Subcutaneous abdominal adipose tissue (tissue), 5 donors: ENCODE results near the gene ANO9.
"Not testable (repeated sequence)": the region's sequence is repeated elsewhere in the genome, so short reads cannot be mapped to it uniquely, and the experiment has no call there.

Experiments used
- H3K27ac ChIP-seq: one replicate; pipeline ENCODE4 v1.7.0; 2013; ENCODE audit warnings: low read depth, mild to moderate bottlenecking, inconsistent platforms, low read length, moderate library complexity
- H3K27me3 ChIP-seq, 5 donors: one replicate each; pipeline ENCODE4 v1.7.0; 2013; ENCODE audit warnings: low read length in 5 of 5, inconsistent platforms in 1 of 5; ENCODE audit not compliant: control insufficient read depth in 5 of 5, insufficient read depth in 4 of 5
- H3K36me3 ChIP-seq, 5 donors: one replicate each; pipeline ENCODE4 v1.7.0; 2013; ENCODE audit warnings: low read length in 5 of 5; ENCODE audit not compliant: control insufficient read depth in 5 of 5, insufficient read depth in 5 of 5
- H3K4me1 ChIP-seq, 5 donors: one replicate each; pipeline ENCODE4 v1.7.0; 2013; ENCODE audit warnings: low read length in 5 of 5, mild to moderate bottlenecking in 3 of 5, moderate library complexity in 1 of 5; ENCODE audit not compliant: control insufficient read depth in 5 of 5, insufficient read depth in 5 of 5
- H3K4me3 ChIP-seq, 5 donors: one replicate each; pipeline ENCODE4 v1.7.0; 2013; ENCODE audit warnings: low read length in 5 of 5, low read depth in 1 of 5
- H3K9ac ChIP-seq, 5 donors: one replicate each; pipeline ENCODE4 v1.7.0; 2013; ENCODE audit warnings: low read length in 5 of 5, mild to moderate bottlenecking in 4 of 5, moderate library complexity in 3 of 5
- H3K9me3 ChIP-seq, 5 donors: one replicate each; pipeline ENCODE4 v1.7.0; 2013; ENCODE audit warnings: low read length in 5 of 5; ENCODE audit not compliant: control insufficient read depth in 5 of 5
- donor health status: healthy.
- donor health status: healthy.
- donor health status: healthy.
- donor health status: healthy.
- donor health status: healthy.

Gene ANO9

DNA sequence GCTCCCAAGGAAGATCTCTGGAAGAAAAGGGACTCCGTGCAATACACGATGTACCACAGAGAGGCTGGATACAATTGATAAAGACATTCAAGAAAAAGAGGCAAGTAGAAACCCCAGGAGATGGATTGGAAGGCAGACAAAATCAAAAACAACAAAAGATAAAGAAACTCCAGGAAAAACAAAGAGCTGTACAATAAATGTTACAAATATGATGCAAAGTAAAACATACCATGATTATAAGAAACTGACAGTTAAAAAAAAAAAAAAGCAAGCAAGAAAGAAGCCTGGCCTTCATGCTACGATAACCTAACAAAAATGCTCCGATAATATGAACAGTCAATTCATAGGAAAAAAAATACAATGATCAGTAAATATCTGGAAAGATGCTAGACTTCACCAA is 16.5 kb downstream of the ANO9 start:
- Histone ChIP-seq H3K27me3 (peaks cover under 1 to 15% (median 9%) of the 10 kb centered on the region in 5 donors), H3K9me3 (peaks cover 0 to 3% (median 0%) of the 10 kb centered on the region in 5 donors), H3K36me3 (no peaks in the 10 kb centered on the region), H3K9ac (no peak overlapping the region), H3K4me1 (no peaks in the 10 kb centered on the region), H3K4me3 (no peak overlapping the region), H3K27ac (no peak overlapping the region)

DNA sequence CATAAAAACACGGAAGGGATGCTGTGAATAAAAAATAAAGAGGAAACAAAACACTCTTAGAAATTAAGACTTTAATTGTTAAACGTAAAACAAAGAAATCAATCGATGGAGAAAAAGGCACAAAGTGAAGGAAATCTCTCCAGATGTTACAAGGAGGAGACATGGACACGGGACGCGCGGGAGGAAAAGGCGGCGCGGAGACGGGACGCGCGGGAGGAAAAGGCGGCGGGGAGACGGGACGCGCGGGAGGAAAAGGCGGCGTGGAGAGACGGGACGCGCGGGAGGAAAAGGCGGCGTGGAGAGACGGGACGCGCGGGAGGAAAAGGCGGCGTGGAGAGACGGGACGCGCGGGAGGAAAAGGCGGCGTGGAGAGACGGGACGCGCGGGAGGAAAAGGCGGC is 17.0 kb downstream of the ANO9 start:
- H3K27ac ChIP-seq, H3K4me1 ChIP-seq, H3K9me3 ChIP-seq, H3K4me3 ChIP-seq, H3K36me3 ChIP-seq, H3K9ac ChIP-seq: not testable (repeated sequence)
- peaks cover 5 to 18% (median 12%) of the 10 kb centered on the region in 5 donors for H3K27me3 ChIP-seq

DNA sequence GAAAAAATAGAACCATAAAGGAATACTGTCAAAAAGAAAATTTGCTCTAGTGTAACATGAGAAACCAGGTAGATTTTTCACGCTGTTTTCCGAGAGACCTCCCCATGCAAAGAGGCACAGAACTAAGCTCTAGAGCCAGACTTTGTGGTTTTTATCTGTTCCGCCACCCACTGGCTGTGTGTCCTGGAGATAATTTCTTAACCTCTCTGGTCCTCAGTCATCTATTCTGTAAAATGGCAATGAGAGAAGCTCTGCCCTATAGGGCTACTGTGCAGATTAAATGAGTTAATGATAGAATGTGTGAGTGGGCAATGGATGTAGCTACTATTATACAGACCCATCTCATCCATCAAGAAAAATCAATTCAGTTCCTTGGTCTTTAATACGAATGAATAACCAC is 17.6 kb downstream of the ANO9 start:
- no peak overlapping the region for H3K9ac ChIP-seq

DNA sequence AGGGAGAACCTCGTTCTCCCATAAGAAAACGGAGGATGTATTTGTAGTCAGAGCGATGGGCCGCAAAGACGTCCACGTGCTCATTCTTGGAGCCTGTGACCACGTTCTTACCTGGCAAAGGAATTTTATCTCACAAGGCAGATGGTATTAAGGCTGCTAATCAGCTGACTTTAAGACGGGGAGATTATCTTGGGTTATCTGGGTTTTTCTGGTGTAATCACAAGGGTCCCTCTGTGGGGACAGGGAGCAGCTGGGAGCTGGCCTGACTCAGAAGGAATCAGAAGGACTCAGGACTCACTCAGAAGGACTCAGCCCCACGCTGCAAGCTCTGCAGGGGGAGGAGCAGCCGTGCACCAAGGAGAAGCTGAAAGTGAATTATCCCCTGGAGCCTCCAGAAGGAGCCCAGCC is 19.6 kb downstream of the ANO9 start:
- H3K27me3 ChIP-seq = peaks cover 15 to 26% (median 19%) of the 10 kb centered on the region in 5 donors
- no peaks in the 10 kb centered on the region for H3K36me3 ChIP-seq
- peaks cover 0 to 7% (median 0%) of the 10 kb centered on the region in 5 donors for H3K4me1 ChIP-seq
- no peak overlapping the region for H3K4me3 ChIP-seq
- H3K9ac ChIP-seq = no peak overlapping the region
- H3K9me3 ChIP-seq = peaks cover 0 to 3% (median 0%) of the 10 kb centered on the region in 5 donors
- H3K27ac ChIP-seq = no peak overlapping the region

More for the DNA sequence above, 17.6 kb downstream of the ANO9 start:
- Histone ChIP-seq H3K4me1 (no peaks in the 10 kb centered on the region), H3K27me3 (peaks cover 9 to 20% (median 11%) of the 10 kb centered on the region in 5 donors), H3K9me3 (peaks cover 0 to 3% (median 0%) of the 10 kb centered on the region in 5 donors), H3K4me3 (no peak overlapping the region), H3K27ac (no peak overlapping the region), H3K36me3 (no peaks in the 10 kb centered on the region)

DNA sequence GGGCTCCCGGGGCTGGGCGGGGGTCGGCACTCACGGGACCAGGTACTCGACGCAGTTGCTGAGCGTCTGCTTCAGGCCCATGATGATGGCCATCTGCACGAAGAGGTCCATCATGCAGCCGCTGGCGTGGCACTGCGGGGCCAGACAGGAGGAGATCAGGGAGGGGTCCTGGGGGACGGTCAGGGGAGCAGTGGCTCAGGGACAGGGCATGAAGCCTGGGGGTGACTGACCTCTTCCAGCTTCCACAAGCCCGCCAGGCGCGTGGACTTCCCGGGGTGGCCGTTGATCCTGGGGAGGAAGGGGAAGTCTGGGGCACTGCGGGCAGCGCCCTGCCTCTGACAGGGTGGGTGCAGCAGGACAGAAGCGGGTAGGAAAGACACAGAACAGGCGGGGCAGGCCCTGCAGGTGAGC is 20.9 kb downstream of the ANO9 start:
- Histone ChIP-seq H3K27me3 (peaks cover 10 to 30% (median 19%) of the 10 kb centered on the region in 5 donors), H3K27ac (no peak overlapping the region), H3K36me3 (no peaks in the 10 kb centered on the region), H3K4me1 (peaks cover 0 to 19% (median 11%) of the 10 kb centered on the region in 5 donors), H3K4me3 (no peak overlapping the region), H3K9ac (no peak overlapping the region), H3K9me3 (peaks cover 0 to 3% (median 0%) of the 10 kb centered on the region in 5 donors)

DNA sequence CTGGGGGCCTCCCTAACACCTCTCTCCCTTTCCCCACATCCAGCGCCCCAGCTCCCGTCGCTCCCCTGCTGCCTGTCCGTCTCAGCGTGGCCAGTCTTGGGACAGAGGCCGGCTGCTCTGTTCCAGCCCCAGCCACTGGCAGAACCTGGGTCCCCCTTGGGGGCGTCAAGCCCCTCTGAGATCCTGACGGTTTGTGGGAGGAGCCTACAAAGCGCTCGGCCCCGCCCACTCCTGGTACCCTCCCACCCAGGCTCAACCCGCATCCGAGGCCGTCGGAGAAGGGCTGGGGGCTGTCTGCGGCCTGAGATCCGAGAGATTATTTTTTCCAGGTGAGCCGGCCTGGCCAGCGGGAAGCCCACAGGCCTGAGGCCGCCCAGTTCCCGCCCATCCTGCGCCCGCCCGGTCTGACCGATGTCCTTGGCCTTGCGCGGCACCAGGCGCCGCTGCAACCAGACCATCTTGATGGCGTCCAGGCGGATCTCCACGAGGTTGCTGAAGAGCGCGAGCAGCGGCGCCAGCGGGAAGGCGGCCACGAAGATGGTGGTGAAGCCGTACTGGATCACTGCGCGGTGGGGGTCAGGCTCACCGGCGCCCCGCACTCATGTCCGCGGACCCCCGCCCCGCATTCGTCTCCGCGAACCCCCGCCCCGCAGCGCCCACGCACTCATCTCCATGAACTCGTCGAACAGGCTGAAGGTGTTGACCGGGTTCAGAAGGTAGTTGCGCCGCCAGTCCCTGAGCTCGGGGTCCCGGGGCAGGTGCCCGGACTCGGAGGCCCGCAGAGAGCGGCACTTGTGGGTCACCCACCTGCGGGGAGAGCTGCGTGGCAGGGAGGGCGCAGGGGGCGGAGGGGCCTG is 21.5 kb downstream of the ANO9 start:
- Histone ChIP-seq H3K9ac (no peak overlapping the region), H3K27me3 (peaks cover 14 to 36% (median 19%) of the 10 kb centered on the region in 5 donors), H3K4me1 (peaks cover 0 to 25% (median 17%) of the 10 kb centered on the region in 5 donors)

DNA sequence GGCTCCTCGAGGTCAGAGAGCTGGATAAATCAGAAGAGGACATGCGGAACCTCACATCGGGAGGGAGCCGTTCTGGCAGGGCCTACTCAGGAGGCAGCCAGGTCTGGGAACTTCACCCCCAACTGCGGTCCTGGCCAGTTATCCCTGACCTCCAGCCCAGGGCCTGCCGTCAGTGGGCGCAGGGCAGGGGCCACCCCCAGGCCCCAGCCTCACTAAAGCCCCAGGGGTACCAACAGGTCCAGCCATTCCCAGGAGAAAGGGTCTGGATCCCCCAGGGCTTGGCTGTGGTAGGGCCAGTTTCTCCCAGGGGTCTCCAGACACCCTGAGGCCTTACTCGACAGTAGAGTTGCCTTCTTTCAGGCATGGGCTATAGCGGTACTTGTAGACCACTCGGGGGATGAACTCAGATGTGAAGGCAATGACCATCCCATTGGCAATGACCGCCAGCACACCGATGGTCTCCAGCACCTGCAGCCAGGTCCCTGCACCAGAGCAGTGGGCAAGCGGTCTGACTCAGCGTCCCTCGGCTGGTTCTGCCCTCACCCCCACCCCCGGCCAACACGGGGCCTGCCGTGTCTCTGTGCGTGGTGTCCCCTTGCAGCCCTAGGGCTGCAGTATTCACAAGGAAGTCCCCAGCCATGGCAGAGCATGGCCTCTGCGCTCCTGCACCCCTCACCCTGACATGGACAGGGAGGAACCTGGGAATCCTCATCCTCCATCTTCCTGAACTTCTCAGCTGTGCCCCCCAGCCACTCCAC is 22.4 kb downstream of the ANO9 start:
- Histone ChIP-seq H3K9me3 (no peaks in the 10 kb centered on the region), H3K36me3 (no peaks in the 10 kb centered on the region), H3K27ac (no peak overlapping the region), H3K9ac (no peak overlapping the region), H3K4me1 (peaks cover 0 to 30% (median 19%) of the 10 kb centered on the region in 5 donors), H3K27me3 (peaks cover 14 to 40% (median 23%) of the 10 kb centered on the region in 5 donors), H3K4me3 (no peak overlapping the region)

More for the DNA sequence above, 21.5 kb downstream of the ANO9 start:
- Histone ChIP-seq H3K4me3 (no peak overlapping the region), H3K27ac (no peak overlapping the region), H3K9me3 (peaks cover 0 to 2% (median 0%) of the 10 kb centered on the region in 5 donors), H3K36me3 (no peaks in the 10 kb centered on the region)

DNA sequence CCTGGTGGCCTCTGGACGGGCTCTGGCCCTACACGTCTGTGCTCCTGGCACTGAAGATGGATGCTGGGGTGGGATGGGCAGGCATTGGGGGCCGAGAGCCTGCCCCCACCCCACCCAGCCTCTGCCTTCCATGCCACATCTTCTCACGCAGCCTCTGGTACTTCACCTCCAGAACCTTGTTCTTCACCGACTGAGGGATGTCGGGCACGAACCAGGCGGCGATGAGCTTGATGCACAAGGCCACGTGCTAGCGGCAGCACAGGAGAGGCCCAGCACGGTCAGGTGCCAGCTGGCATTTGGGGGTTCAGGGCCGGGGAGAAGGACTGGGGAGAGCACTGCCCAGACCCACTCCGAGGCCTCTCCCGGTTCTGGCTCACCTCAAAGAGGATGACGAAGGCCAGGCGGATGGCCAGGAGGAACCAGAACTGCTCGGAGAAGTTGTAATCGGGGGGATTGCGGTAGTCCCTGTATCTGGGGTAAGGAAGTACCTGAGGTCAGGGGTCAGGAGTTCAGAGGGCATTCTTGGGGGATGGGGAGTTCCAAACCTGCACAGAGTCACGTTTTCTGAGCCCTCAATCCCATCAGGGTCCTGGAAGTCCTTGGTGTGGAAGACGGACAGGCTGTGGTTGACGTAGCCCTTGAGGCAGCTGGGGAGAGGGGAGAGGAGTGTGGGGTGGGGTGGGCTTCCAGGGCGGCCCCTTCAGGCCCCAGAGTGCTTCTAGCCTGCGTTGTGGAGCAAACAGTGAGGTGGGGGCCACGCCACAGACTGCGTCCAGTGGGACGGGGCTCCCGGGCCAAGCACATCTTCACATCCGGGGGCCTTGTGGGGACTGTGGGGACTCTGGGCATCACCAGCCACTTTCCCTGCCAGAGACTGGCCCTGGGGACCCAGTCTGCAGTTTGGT is 23.2 kb downstream of the ANO9 start:
- H3K36me3 ChIP-seq = no peaks in the 10 kb centered on the region
- H3K9ac ChIP-seq = no peak overlapping the region
- peaks cover 14 to 42% (median 22%) of the 10 kb centered on the region in 5 donors for H3K27me3 ChIP-seq
- H3K27ac ChIP-seq = no peak overlapping the region
- no peaks in the 10 kb centered on the region for H3K9me3 ChIP-seq
- peaks cover 0 to 38% (median 27%) of the 10 kb centered on the region in 5 donors for H3K4me1 ChIP-seq
- H3K4me3 ChIP-seq = no peak overlapping the region

DNA sequence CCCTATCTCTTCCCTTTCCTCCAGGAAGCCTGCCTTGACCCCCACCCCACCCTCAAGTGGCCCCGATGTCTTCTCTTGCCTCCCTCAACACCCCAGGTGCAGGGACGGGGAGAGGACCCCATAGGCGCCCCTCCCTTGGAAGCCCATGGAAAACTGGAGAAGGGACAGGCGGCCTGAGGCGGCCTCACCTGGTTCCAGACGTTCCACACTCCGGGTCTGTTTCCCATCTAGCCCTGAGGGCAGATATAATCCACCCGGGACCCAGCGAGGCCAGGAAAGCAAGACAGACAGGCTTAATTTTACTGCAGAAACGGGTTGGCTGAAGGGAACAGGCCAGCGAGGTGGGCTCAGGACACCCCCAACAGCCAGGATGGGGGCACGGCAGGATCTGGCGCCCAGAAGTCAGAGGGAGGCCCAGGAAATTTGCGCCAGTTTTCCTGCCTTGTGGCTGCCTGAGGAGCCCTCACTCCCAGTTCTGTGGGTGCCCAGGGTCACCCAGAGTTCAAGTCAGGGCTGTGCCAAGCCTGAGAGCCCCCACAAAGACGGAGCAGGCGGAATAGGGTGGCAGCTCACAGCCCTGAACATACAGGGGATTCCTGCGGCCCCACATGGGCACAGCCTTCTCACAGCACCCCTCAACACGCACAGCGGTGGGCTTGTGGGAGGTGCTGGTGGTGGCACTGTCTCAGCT is 24.0 kb downstream of the ANO9 start:
- Histone ChIP-seq H3K4me3 (peak overlapping the region in 3 of 5 donors; percentile 61 to 82 (median 68)), H3K9ac (no peak overlapping the region), H3K9me3 (no peaks in the 10 kb centered on the region), H3K4me1 (peaks cover 0 to 44% (median 30%) of the 10 kb centered on the region in 5 donors), H3K27ac (no peak overlapping the region), H3K36me3 (no peaks in the 10 kb centered on the region), H3K27me3 (peaks cover 14 to 38% (median 21%) of the 10 kb centered on the region in 5 donors)
